ENCODE results near the gene KDR. TPM values are rescaled to one million over a fixed set of nuclear protein-coding genes. Genes with fewer than 3 reads are reported as not detected.

KDR gene
- total RNA-seq, 1 donor from 2014 or later = not detected

GRCh38 chr4:55116450-55116849 is 8.9 kb downstream of the KDR start:
- Mint-ChIP-seq H3K4me1 (ENCODE audit: low read depth) (no peaks in the 10 kb centered on the region), H3K4me3 (no peak overlapping the region), H3K27ac (no peak overlapping the region), H3K36me3 (ENCODE audit: low read depth) (no peaks in the 10 kb centered on the region), H3K9me3 (no peaks in the 10 kb centered on the region), H3K27me3 (ENCODE audit: insufficient read depth) (no peaks in the 10 kb centered on the region)
- intact Hi-C loops (cut with micrococcal nuclease) = no loop called here
- no peak for DNase-seq (ENCODE audit: low spot score)

GRCh38 chr4:55111601-55112000 is 13.8 kb downstream of the KDR start:
- Mint-ChIP-seq H3K4me1 (ENCODE audit: low read depth) (no peaks in the 10 kb centered on the region), H3K4me3 (no peak overlapping the region), H3K9me3 (no peaks in the 10 kb centered on the region), H3K36me3 (ENCODE audit: low read depth) (no peaks in the 10 kb centered on the region), H3K27ac (no peak overlapping the region), H3K27me3 (ENCODE audit: insufficient read depth) (peaks cover 4% of the 10 kb centered on the region)
- intact Hi-C loops (cut with micrococcal nuclease) = no loop called here
- no peak for DNase-seq (ENCODE audit: low spot score)

GRCh38 chr4:55110131-55110530 is 15.3 kb downstream of the KDR start:
- no peaks in the 10 kb centered on the region for H3K4me1 Mint-ChIP-seq (ENCODE audit: low read depth)
- no peak overlapping the region for H3K27ac Mint-ChIP-seq
- H3K4me3 Mint-ChIP-seq = no peak overlapping the region
- H3K9me3 Mint-ChIP-seq = no peaks in the 10 kb centered on the region
- H3K27me3 Mint-ChIP-seq (ENCODE audit: insufficient read depth) = peaks cover 4% of the 10 kb centered on the region
- DNase-seq (ENCODE audit: low spot score) = no peak
- H3K36me3 Mint-ChIP-seq (ENCODE audit: low read depth) = no peaks in the 10 kb centered on the region
- intact Hi-C loops (cut with micrococcal nuclease) = no loop called here

GRCh38 chr4:55107054-55107453 is 18.3 kb downstream of the KDR start:
- DNase-seq (ENCODE audit: low spot score) = no peak
- no peak overlapping the region for H3K4me3 Mint-ChIP-seq
- no peak overlapping the region for H3K27ac Mint-ChIP-seq
- no peaks in the 10 kb centered on the region for H3K36me3 Mint-ChIP-seq (ENCODE audit: low read depth)
- H3K4me1 Mint-ChIP-seq (ENCODE audit: low read depth) = no peaks in the 10 kb centered on the region
- no peaks in the 10 kb centered on the region for H3K9me3 Mint-ChIP-seq
- peaks cover 4% of the 10 kb centered on the region for H3K27me3 Mint-ChIP-seq (ENCODE audit: insufficient read depth)
- intact Hi-C loops (cut with micrococcal nuclease) = no loop called here

GRCh38 chr4:55103224-55103623 is 22.2 kb downstream of the KDR start:
- intact Hi-C loops (cut with micrococcal nuclease) = no loop called here
- no peaks in the 10 kb centered on the region for H3K27me3 Mint-ChIP-seq (ENCODE audit: insufficient read depth)
- DNase-seq (ENCODE audit: low spot score) = no peak
- H3K36me3 Mint-ChIP-seq (ENCODE audit: low read depth) = no peaks in the 10 kb centered on the region
- H3K4me3 Mint-ChIP-seq = no peak overlapping the region
- H3K27ac Mint-ChIP-seq = no peak overlapping the region
- H3K4me1 Mint-ChIP-seq (ENCODE audit: low read depth) = no peaks in the 10 kb centered on the region
- H3K9me3 Mint-ChIP-seq = no peaks in the 10 kb centered on the region

- Mint-ChIP-seq H3K4me1 (ENCODE audit: low read depth) (no peaks in the 10 kb centered on the region), H3K36me3 (ENCODE audit: low read depth) (no peaks in the 10 kb centered on the region), H3K4me3 (no peak overlapping the region), H3K9me3 (no peaks in the 10 kb centered on the region), H3K27me3 (ENCODE audit: insufficient read depth) (no peaks in the 10 kb centered on the region), H3K27ac (no peak overlapping the region)
- intact Hi-C loops (cut with micrococcal nuclease) = no loop called here
- DNase-seq (ENCODE audit: low spot score) = no peak
Observed at GRCh38 chr4:55099816-55100215, 25.6 kb downstream of the KDR start.

GRCh38 chr4:55098456-55099204 is 26.8 kb downstream of the KDR start:
- Mint-ChIP-seq H3K27ac (no peak overlapping the region), H3K27me3 (ENCODE audit: insufficient read depth) (no peaks in the 10 kb centered on the region), H3K36me3 (ENCODE audit: low read depth) (no peaks in the 10 kb centered on the region), H3K9me3 (no peaks in the 10 kb centered on the region), H3K4me3 (no peak overlapping the region), H3K4me1 (ENCODE audit: low read depth) (no peaks in the 10 kb centered on the region)
- no peak for DNase-seq (ENCODE audit: low spot score)
- intact Hi-C loops (cut with micrococcal nuclease) = no loop called here

- no peaks in the 10 kb centered on the region for H3K36me3 Mint-ChIP-seq (ENCODE audit: low read depth)
- intact Hi-C loops (cut with micrococcal nuclease) = no loop called here
- no peaks in the 10 kb centered on the region for H3K27me3 Mint-ChIP-seq (ENCODE audit: insufficient read depth)
- H3K4me1 Mint-ChIP-seq (ENCODE audit: low read depth) = no peaks in the 10 kb centered on the region
- no peak overlapping the region for H3K4me3 Mint-ChIP-seq
- H3K27ac Mint-ChIP-seq = no peak overlapping the region
- no peak for DNase-seq (ENCODE audit: low spot score)
- no peaks in the 10 kb centered on the region for H3K9me3 Mint-ChIP-seq
Observed at GRCh38 chr4:55096619-55097018, 28.8 kb downstream of the KDR start.

- intact Hi-C loops (cut with micrococcal nuclease) = no loop called here
- Mint-ChIP-seq H3K4me1 (ENCODE audit: low read depth) (no peaks in the 10 kb centered on the region), H3K9me3 (no peaks in the 10 kb centered on the region), H3K27me3 (ENCODE audit: insufficient read depth) (no peaks in the 10 kb centered on the region), H3K27ac (no peak overlapping the region), H3K36me3 (ENCODE audit: low read depth) (no peaks in the 10 kb centered on the region), H3K4me3 (no peak overlapping the region)
- DNase-seq (ENCODE audit: low spot score) = no peak
Observed at GRCh38 chr4:55096045-55096444, 29.4 kb downstream of the KDR start.

- Mint-ChIP-seq H3K27me3 (ENCODE audit: insufficient read depth) (no peaks in the 10 kb centered on the region), H3K4me1 (ENCODE audit: low read depth) (no peaks in the 10 kb centered on the region), H3K36me3 (ENCODE audit: low read depth) (no peaks in the 10 kb centered on the region), H3K9me3 (no peaks in the 10 kb centered on the region), H3K4me3 (no peak overlapping the region), H3K27ac (no peak overlapping the region)
- intact Hi-C loops (cut with micrococcal nuclease) = no loop called here
- no peak for DNase-seq (ENCODE audit: low spot score)
Observed at GRCh38 chr4:55092504-55092903, 32.9 kb downstream of the KDR start.

GRCh38 chr4:55089916-55090315 is 35.5 kb downstream of the KDR start:
- Mint-ChIP-seq H3K36me3 (ENCODE audit: low read depth) (no peaks in the 10 kb centered on the region), H3K4me3 (no peak overlapping the region), H3K9me3 (no peaks in the 10 kb centered on the region), H3K27ac (no peak overlapping the region), H3K4me1 (ENCODE audit: low read depth) (no peaks in the 10 kb centered on the region), H3K27me3 (ENCODE audit: insufficient read depth) (no peaks in the 10 kb centered on the region)
- intact Hi-C loops (cut with micrococcal nuclease) = no loop called here
- no peak for DNase-seq (ENCODE audit: low spot score)

GRCh38 chr4:55087913-55088260 is 37.5 kb downstream of the KDR start:
- no peaks in the 10 kb centered on the region for H3K4me1 Mint-ChIP-seq (ENCODE audit: low read depth)
- H3K4me3 Mint-ChIP-seq = no peak overlapping the region
- H3K9me3 Mint-ChIP-seq = no peaks in the 10 kb centered on the region
- no peak overlapping the region for H3K27ac Mint-ChIP-seq
- no peaks in the 10 kb centered on the region for H3K36me3 Mint-ChIP-seq (ENCODE audit: low read depth)
- H3K27me3 Mint-ChIP-seq (ENCODE audit: insufficient read depth) = no peaks in the 10 kb centered on the region
- intact Hi-C loops (cut with micrococcal nuclease) = no loop called here
- DNase-seq (ENCODE audit: low spot score) = no peak

- Mint-ChIP-seq H3K4me3 (no peak overlapping the region), H3K27ac (no peak overlapping the region), H3K9me3 (no peaks in the 10 kb centered on the region), H3K4me1 (ENCODE audit: low read depth) (no peaks in the 10 kb centered on the region), H3K27me3 (ENCODE audit: insufficient read depth) (no peaks in the 10 kb centered on the region), H3K36me3 (ENCODE audit: low read depth) (no peaks in the 10 kb centered on the region)
- intact Hi-C loops (cut with micrococcal nuclease) = no loop called here
- DNase-seq (ENCODE audit: low spot score) = no peak
Observed at GRCh38 chr4:55087009-55087912, 38.1 kb downstream of the KDR start.
